SK-N-MC (cell line): Measurements from ENCODE around the gene BCAS3.

Experiments
- DNase-seq: peaks from one replicate; pipeline ENCODE4 v3.0.0-alpha.2; 2011; ENCODE audit warnings: low read depth, low spot score
- H3K27ac ChIP-seq: fragments of 200-600 bp; sonication (generic); 2 replicates; pipeline ENCODE4 v1.5.1; 2016; ENCODE audit warnings: mixed run types
- H3K36me3 ChIP-seq: fragments of 200-600 bp; sonication (generic); 2 replicates; pipeline ENCODE4 v1.6.1; 2017; ENCODE audit warnings: antibody characterized with exemption, low read length, mixed read lengths; ENCODE audit not compliant: insufficient read depth
- H3K4me3 ChIP-seq: fragments of 200-600 bp; sonication (generic); 2 replicates; pipeline ENCODE4 v1.5.1; 2016
- H3K9ac ChIP-seq: fragments of 200-600 bp; sonication (generic); 2 replicates; pipeline ENCODE4 v1.8.0; 2017; ENCODE audit warnings: mixed run types, mixed read lengths; ENCODE audit not compliant: insufficient read length
- H3K9me3 ChIP-seq: fragments of 200-600 bp; sonication (generic); 2 replicates; pipeline ENCODE4 v1.6.1; 2017; ENCODE audit warnings: low read depth, mild to moderate bottlenecking, antibody characterized with exemption, low read length, moderate library complexity, mixed read lengths
- EZH2 ChIP-seq: fragments of 200-600 bp; sonication (generic); IDR thresholded peaks from one replicate; pipeline ENCODE4 v1.6.1; 2017; ENCODE audit warnings: antibody characterized with exemption
- FOXP2 ChIP-seq: optimal IDR thresholded peaks from 2 replicates; pipeline ENCODE3; 2011; ENCODE audit warnings: mild to moderate bottlenecking, moderate library complexity; ENCODE audit not compliant: insufficient read depth; ENCODE audit errors: extremely low read length, control extremely low read depth
- POLR2AphosphoS5 ChIP-seq: IDR thresholded peaks from 2 replicates; pipeline ENCODE4 v1.6.1; 2012; ENCODE audit warnings: mild to moderate bottlenecking, low read depth, low read length, borderline replicate concordance

The BCAS3 gene

DNA sequence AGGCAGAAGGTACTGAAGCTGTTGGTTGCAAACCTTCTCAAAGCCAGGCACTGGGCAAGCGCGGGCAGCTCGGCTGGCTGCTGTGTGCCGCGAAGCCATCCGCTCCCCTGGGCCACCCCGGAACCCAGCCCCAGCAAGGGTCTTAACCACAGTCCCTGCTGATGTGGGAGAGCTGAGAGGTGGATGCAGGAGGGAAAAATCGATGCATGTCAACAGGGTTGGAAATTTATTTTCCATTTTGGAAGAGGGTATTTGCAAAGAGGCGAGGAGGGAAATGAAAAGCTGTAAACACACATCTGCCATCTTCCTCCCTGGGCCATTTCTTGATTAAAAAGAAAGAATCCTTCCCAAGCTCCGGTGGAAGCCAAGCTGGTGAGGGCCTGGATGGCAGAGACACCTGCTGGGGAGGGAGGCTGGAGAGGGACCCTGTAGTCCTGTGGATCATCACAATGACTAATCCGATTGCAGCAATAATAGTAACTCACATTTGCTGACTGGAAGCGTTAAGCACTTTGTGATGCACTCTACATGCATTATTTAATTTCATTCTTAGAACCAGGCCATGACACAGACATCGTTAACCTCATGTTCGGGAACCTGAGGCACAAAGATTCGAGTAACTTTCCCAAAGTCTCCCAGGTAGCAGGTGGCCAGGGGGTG, 708.1 kb downstream of the BCAS3 start:
- DNase-seq = no peak
- Histone ChIP-seq H3K9me3 (no peaks in the 10 kb centered on the region), H3K36me3 (no peaks in the 10 kb centered on the region)

DNA sequence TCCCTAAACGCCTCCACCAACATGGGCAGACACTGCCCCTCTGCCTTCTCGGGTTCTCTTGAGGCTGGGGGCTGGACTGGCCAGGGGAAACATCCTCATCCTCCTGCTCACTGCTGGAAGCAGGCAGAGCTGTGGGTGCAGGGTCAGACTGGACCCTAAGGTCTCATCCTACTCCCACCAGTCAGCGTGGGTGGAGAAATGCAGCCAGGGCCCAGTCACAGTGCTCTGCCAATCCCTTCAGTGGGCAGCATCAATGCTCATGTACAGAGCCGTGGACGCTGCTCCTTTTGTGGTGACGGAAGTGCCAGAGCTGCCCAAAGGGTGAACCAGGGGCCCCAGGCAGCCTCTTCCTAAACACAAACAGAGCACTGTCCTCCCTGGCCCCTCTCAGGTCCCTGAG, 708.6 kb downstream of the BCAS3 start:
- Histone ChIP-seq H3K9me3 (no peaks in the 10 kb centered on the region), H3K36me3 (no peaks in the 10 kb centered on the region), H3K9ac (no peak overlapping the region), H3K4me3 (no peak overlapping the region), H3K27ac (no peak overlapping the region)
- no peak for DNase-seq
- TF ChIP-seq POLR2AphosphoS5 (no peak), FOXP2 (no peak), EZH2 (no peak)

More for the DNA sequence above, 708.1 kb downstream of the BCAS3 start:
- no peak overlapping the region for H3K9ac ChIP-seq
- H3K27ac ChIP-seq = no peak overlapping the region
- TF ChIP-seq POLR2AphosphoS5 (no peak), EZH2 (no peak), FOXP2 (no peak)
- no peak overlapping the region for H3K4me3 ChIP-seq

DNA sequence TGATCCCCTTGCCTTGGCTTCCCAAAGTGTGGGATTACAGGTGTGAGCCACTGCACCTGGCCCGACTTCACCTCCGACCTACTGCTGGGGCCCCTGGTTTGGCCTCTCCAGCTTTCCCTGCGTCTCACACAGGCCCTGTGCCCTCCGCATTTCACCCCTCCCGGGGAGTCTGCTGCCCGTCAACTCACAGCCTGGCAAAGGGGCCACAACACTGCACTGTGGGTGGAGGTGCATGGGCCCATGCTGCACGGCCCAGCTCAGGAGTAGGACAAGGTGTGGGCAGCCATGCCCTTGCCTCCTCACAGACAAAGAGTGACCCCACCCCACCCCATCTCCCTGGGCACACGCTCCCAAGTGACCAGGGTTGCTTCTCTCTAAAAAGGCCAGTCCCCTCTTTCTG, 709.4 kb downstream of the BCAS3 start:
- no peak for TF ChIP-seq POLR2AphosphoS5

DNA sequence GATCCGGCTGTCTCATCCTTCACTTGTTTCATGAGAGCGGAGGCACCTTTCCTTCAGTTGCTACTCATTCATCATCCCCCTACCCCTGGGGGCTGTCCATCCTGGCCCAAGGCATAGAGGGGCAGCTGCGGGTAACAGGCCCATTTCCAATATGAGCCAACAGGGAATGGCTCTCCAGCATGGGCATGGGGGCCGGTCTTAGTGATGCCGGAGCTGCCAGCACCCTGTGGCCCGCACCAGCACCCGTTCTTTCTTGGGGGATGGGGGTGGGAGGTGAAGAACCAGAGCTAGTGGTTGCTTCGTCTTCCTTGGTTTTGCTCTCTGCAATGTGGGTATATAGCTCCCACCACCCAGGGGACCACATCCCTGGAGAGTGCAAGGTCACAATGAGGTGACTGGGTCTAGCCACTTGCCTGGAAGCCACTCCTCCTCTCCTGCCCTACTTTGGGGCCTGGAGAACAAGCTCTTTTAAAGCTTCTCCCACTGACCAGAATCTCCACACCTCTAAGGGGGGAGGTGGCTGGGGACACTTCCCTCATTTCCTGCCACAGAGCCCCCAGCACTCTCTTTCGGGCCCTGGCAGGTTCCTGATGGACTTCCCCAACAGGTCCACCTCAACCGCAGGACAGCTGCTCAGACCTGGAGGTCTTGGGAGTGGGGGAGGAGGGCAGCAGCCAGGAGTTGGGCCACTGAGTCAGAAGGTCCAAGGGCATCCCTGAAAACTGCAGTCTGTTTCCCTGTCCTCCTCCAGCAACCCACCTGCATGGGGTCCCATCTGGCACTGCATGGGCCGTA, 710.1 kb downstream of the BCAS3 start:
- H3K9ac ChIP-seq = no peak overlapping the region
- H3K4me3 ChIP-seq = no peak overlapping the region
- no peak overlapping the region for H3K27ac ChIP-seq
- TF ChIP-seq EZH2 (no peak), POLR2AphosphoS5 (no peak), FOXP2 (no peak)
- H3K36me3 ChIP-seq = no peaks in the 10 kb centered on the region
- H3K9me3 ChIP-seq = no peaks in the 10 kb centered on the region
- no peak for DNase-seq

More for the DNA sequence above, 709.4 kb downstream of the BCAS3 start:
- Histone ChIP-seq H3K9ac (no peak overlapping the region), H3K9me3 (no peaks in the 10 kb centered on the region), H3K36me3 (no peaks in the 10 kb centered on the region), H3K4me3 (no peak overlapping the region), H3K27ac (no peak overlapping the region)
- no peak for DNase-seq

DNA sequence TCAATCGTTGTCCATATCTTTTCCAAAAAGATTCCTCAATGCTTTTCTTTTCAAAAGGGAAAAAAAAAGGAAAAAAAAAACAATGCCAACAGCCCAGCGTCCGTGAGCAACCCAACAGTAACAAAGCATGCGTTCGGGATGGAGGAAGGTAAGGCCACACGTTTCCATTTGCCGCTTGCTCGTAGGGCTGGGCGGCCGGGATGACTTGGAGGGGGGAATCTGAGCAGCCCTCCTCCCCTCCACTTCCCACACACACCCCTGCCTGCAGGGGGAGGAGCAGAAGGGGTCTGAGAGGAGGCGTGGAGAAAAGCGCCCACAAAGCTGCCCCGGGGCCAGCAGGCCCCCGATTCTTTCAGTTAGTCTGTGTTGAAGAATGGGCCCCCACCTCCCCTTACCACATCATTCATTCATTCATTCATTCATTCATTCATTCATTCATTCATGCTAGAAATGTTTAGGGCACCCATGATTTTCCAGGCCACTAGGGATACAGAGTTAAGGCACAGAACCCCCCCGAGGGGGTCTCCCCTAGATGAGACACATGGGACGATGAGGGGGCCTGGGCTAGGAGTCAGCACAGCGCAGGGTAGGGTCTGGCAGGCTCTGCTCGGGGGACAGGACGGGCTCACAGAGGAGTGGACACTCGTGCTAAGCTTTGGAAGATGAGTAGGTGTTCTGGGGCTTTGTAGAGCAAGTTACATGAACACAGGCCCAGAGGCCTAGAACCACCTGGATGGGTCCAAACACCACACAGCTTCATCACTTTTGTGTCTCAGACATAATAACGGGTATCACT, 711.1 kb downstream of the BCAS3 start:
- H3K27ac ChIP-seq = no peak overlapping the region
- no peaks in the 10 kb centered on the region for H3K9me3 ChIP-seq
- DNase-seq = no peak
- H3K36me3 ChIP-seq = no peaks in the 10 kb centered on the region
- no peak overlapping the region for H3K4me3 ChIP-seq
- no peak for TF ChIP-seq FOXP2
- H3K9ac ChIP-seq = no peak overlapping the region

DNA sequence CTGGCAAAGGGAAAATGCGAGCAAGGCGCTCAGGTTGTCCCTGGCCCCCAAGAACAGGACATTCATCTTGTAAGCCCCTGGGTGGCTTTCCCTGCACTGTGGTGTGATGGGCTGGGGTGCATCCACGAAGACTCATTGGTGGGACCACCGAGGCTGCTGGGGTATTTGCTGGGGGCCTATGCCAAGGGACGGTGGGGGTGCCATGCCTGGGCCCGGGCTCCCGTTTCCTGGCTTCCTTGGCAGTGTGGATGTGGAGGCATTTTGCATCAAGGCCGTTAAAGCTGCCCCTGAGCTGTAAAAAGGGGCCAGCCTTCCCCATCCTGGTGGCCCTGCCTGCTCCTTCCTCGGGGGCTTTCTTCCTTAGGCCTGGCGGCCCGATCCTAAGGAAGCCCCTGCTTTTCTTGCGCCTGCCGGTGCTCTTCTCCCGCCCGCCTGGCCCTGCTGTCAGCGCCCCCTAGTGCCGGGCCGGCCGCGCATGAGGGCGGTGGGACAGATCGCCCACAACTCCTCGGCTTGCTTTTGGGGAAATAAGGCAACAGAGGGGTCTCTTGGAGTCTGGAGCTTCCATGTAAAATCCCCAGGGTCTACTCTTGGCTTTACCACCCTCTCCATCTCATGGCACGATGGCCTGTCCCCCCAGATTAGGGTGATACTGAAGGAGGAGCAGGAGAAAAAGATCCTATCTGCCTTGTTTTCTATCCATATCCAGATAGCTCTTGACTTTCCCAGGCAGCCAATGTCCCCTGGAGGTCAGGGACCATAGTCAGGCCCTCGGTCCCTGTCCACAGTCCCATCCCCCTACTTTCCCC, 712.2 kb downstream of the BCAS3 start:
- H3K36me3 ChIP-seq = no peaks in the 10 kb centered on the region
- H3K4me3 ChIP-seq = no peak overlapping the region
- H3K9me3 ChIP-seq = no peaks in the 10 kb centered on the region
- no peak for DNase-seq
- TF ChIP-seq EZH2 (no peak), FOXP2 (no peak), POLR2AphosphoS5 (no peak)
- no peak overlapping the region for H3K27ac ChIP-seq
- H3K9ac ChIP-seq = no peak overlapping the region

DNA sequence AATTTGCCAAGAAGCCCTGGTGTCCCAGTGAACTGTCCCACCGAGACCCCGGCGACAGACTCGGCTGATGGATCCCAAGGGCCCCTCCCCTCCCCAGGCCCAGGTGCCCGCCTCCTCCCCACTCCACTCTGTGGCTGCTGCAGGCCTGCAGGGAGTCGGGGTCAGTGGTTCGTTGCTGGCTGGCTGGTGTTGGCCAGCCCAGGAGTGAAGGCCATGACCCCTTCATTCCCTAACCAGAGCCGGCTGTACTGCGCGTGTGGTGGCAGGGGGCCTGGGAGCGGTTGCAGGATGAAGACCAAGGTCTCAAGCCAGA, 712.8 kb downstream of the BCAS3 start:
- DNase-seq = no peak
- no peak overlapping the region for H3K27ac ChIP-seq
- no peaks in the 10 kb centered on the region for H3K36me3 ChIP-seq

DNA sequence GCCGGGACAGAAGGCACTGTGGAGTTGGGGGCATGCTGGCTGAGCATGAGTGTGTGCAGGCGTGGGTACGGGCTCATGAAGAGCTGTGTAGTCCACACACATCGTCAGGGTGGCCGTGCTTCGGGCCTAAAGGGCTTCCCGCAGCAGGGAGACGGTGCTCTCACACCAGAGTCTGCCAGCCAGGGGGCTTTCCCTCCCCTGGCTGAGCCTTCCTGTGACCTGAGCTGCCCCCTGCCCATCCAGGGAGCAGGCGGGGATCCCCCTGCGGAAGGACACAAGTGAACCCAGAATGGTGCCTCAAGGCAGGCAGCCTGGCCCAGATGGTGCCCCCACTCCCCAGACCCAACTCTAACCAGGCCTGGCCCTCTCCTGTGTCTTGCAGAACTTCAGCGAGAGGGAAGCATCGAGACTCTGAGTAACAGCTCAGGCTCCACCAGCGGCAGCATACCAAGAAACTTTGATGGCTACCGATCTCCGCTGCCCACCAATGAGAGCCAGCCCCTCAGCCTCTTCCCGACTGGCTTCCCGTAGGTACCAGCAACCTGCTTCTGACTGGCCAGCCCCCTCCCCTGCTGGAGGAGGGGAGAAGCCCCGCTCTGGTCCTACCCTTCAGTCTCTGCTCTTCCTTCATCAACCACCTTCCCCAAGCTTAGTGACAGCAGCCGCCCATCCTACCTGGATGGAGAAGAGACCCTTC, 714.1 kb downstream of the BCAS3 start:
- no peak overlapping the region for H3K27ac ChIP-seq
- no peak for TF ChIP-seq FOXP2
- no peak for TF ChIP-seq POLR2AphosphoS5
- no peak for TF ChIP-seq EZH2
- no peak for DNase-seq

More for the DNA sequence above, 712.8 kb downstream of the BCAS3 start:
- TF ChIP-seq EZH2 = no peak
- no peak for TF ChIP-seq FOXP2
- TF ChIP-seq POLR2AphosphoS5 = no peak
- Histone ChIP-seq H3K9me3 (no peaks in the 10 kb centered on the region), H3K9ac (no peak overlapping the region), H3K4me3 (no peak overlapping the region)

More for the DNA sequence above, 714.1 kb downstream of the BCAS3 start:
- Histone ChIP-seq H3K9ac (no peak overlapping the region), H3K36me3 (no peaks in the 10 kb centered on the region), H3K4me3 (no peak overlapping the region), H3K9me3 (no peaks in the 10 kb centered on the region)
